Neural cell (in vitro differentiated cells): ENCODE measurements around the gene ROR1. TPM values are rescaled to one million over a fixed set of nuclear protein-coding genes. Genes with fewer than 3 reads are reported as not detected.
A peak's percentile ranks its signal among the peaks of the same experiment; 100 is the strongest.
"Not testable (repeated sequence)": the region's sequence is repeated elsewhere in the genome, so short reads cannot be mapped to it uniquely, and the experiment has no call there.

Source experiments
- H2AFZ ChIP-seq: fragments of 200-600, 300-800 bp; sonication (generic), shearing (Covaris generic); 2 replicates; pipeline ENCODE4 v1.6.0; 2014; ENCODE audit warnings: low read depth, mild to moderate bottlenecking, antibody characterized with exemption, low read length, moderate library complexity
- H3F3A ChIP-seq: fragments of 200-600 bp; shearing (Covaris generic); 2 replicates; pipeline ENCODE4 v1.6.1; 2016; ENCODE audit warnings: mild to moderate bottlenecking, moderate library complexity, mixed read lengths, antibody characterized with exemption, low read length; ENCODE audit not compliant: insufficient read depth, poor library complexity, severe bottlenecking
- H3K27ac ChIP-seq: fragments of 200-600, 300-800 bp; sonication (generic), shearing (Covaris generic); 2 replicates; pipeline ENCODE4 v1.5.1; 2014; ENCODE audit warnings: mild to moderate bottlenecking, low read length, moderate library complexity
- H3K27me3 ChIP-seq: fragments of 300-800, 200-600 bp; sonication (generic), shearing (Covaris generic); 2 replicates; pipeline ENCODE4 v1.6.0; 2014; ENCODE audit warnings: mild to moderate bottlenecking, low read depth, low read length, moderate library complexity; ENCODE audit not compliant: insufficient read depth
- H3K36me3 ChIP-seq: fragments of 300-800, 200-600 bp; sonication (generic), shearing (Covaris generic); 2 replicates; pipeline ENCODE4 v1.5.1; 2014; ENCODE audit warnings: mild to moderate bottlenecking, antibody characterized with exemption, low read length, moderate library complexity; ENCODE audit not compliant: insufficient read depth
- H3K4me2 ChIP-seq: fragments of 300-800, 200-600 bp; sonication (generic), shearing (Covaris generic); 2 replicates; pipeline ENCODE4 v1.6.0; 2014; ENCODE audit warnings: mild to moderate bottlenecking, low read length
- H3K4me3 ChIP-seq: fragments of 300-800, 200-600 bp; sonication (generic), shearing (Covaris generic); 2 replicates; pipeline ENCODE4 v1.5.1; 2014; ENCODE audit warnings: mild to moderate bottlenecking, low read length, moderate library complexity
- H3K79me2 ChIP-seq: fragments of 200-600 bp; shearing (Covaris generic); replicated peaks from 2 replicates; pipeline ENCODE4 v1.6.0; 2014; ENCODE audit warnings: mild to moderate bottlenecking, low read length, moderate library complexity; ENCODE audit not compliant: insufficient read depth
- H3K9ac ChIP-seq: fragments of 300-800, 200-600 bp; sonication (generic), shearing (Covaris generic); 2 replicates; pipeline ENCODE4 v1.6.1; 2016; ENCODE audit warnings: mild to moderate bottlenecking, low read length, mixed read lengths
- H3K9me2 ChIP-seq: fragments of 200-600 bp; shearing (Covaris generic); 2 replicates; pipeline ENCODE4 v1.6.1; 2016; ENCODE audit warnings: mild to moderate bottlenecking, low read length, mixed read lengths; ENCODE audit not compliant: insufficient read depth
- H3K9me3 ChIP-seq: fragments of 200-600, 300-800 bp; sonication (generic), shearing (Covaris generic); 2 replicates; pipeline ENCODE4 v1.6.1; 2016; ENCODE audit warnings: mild to moderate bottlenecking, mixed run types, low read length, moderate library complexity, mixed read lengths
- H4K20me1 ChIP-seq: fragments of 200-600 bp; shearing (Covaris generic); 2 replicates; pipeline ENCODE4 v1.6.1; 2016; ENCODE audit warnings: mild to moderate bottlenecking, mixed run types; ENCODE audit not compliant: insufficient read depth
- CTCF ChIP-seq: fragments of 450-650 bp; IDR thresholded peaks from 2 replicates; pipeline ENCODE4 v1.5.1; 2014; ENCODE audit warnings: antibody characterized with exemption, mild to moderate bottlenecking, moderate library complexity; ENCODE audit not compliant: poor library complexity, severe bottlenecking
- EP300 ChIP-seq: fragments of 450-650 bp; conservative IDR thresholded peaks from 2 replicates; pipeline ENCODE4 v1.6.1; 2014; ENCODE audit warnings: antibody characterized with exemption, mild to moderate bottlenecking, moderate library complexity; ENCODE audit not compliant: poor library complexity, severe bottlenecking
- EZH2 ChIP-seq: fragments of 200-600, 300-800 bp; shearing (Covaris generic), sonication (generic); IDR thresholded peaks from 2 replicates; pipeline ENCODE4 v1.6.1; 2014; ENCODE audit warnings: antibody characterized with exemption, low read length, borderline replicate concordance, mild to moderate bottlenecking; ENCODE audit not compliant: insufficient read depth, poor library complexity, severe bottlenecking
- MXI1 ChIP-seq: fragments of 450-650 bp; conservative IDR thresholded peaks from 2 replicates; pipeline ENCODE4 v1.6.1; 2014; ENCODE audit warnings: antibody characterized with exemption, mild to moderate bottlenecking; ENCODE audit not compliant: poor library complexity, severe bottlenecking
- POLR2AphosphoS5 ChIP-seq: IDR thresholded peaks from 2 replicates; pipeline ENCODE4 v1.6.1; 2012
- RAD21 ChIP-seq: fragments of 450-650 bp; conservative IDR thresholded peaks from 2 replicates; pipeline ENCODE4 v1.6.1; 2014; ENCODE audit warnings: antibody characterized with exemption, mild to moderate bottlenecking, moderate library complexity
- SMC3 ChIP-seq: fragments of 450-650 bp; conservative IDR thresholded peaks from 2 replicates; pipeline ENCODE4 v1.6.1; 2014; ENCODE audit warnings: antibody characterized with exemption, mild to moderate bottlenecking, moderate library complexity; ENCODE audit not compliant: poor library complexity
- TAF1 ChIP-seq: IDR thresholded peaks from 2 replicates; pipeline ENCODE4 v1.6.1; 2012; ENCODE audit warnings: low read depth
- polyA plus RNA-seq: library from polyadenylated mRNA; depleted of rRNA; stranded (reverse); fragments of >200 nt; gene quantifications from 2 replicates; pipeline ENCODE4 v1.2.3, GENCODE V29; 2014

The ROR1 gene
- polyA plus RNA-seq, 1 donor from 2014 or later, result 0.27 TPM

DNA sequence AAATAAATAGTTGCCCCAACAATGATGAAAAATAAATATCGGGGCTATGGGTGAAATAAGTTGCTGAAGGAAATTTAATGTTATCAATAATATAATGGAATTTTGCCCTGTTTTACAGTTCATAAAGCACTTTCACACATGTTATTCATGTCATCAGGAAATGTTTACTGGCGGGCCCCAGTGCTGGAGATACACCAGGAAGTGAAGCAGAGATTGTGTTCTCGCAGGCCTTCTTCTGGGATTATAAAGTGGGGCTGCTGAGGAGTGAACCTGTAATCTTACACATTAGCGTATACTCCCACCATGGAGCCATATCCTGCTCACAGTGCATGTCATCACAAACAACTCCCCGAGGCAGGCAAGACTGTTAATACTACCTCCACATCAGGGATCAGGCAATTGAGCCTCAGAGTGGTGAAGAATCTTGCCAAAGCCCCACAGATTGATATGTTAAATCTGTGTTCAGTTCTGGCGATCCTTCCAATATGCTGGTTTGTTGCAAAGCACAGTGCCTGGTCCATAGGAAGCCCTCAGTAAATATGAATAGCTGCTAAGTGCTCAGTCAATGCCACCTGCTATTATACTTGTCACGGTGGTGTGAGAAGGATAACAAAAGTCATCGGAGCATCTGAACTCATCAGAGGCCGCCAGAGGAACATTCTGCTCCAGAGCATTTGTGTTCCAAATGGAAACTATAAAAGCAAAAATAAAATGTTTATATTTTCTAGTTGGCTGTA is 325.2 kb downstream of the ROR1 start:
- Histone ChIP-seq H3K27me3 (no peaks in the 10 kb centered on the region), H2AFZ (no peak overlapping the region), H3K27ac (peak overlapping the region; percentile 50), H3K9me3 (no peaks in the 10 kb centered on the region), H3F3A (no peaks in the 10 kb centered on the region), H4K20me1 (no peaks in the 10 kb centered on the region), H3K9me2 (no peaks in the 10 kb centered on the region), H3K9ac (no peak overlapping the region), H3K4me2 (peak overlapping the region; percentile 22), H3K36me3 (no peaks in the 10 kb centered on the region), H3K79me2 (no peaks in the 10 kb centered on the region), H3K4me3 (no peak overlapping the region)
- no peak for TF ChIP-seq EZH2
- no peak for TF ChIP-seq SMC3
- TF ChIP-seq CTCF, result no peak
- peak; percentile 68 for TF ChIP-seq POLR2AphosphoS5
- no peak for TF ChIP-seq RAD21
- no peak for TF ChIP-seq EP300
- no peak for TF ChIP-seq TAF1

GRCh38 chr1:64100791-64101190 is 327.0 kb downstream of the ROR1 start:
- Histone ChIP-seq H3K4me3 (no peak overlapping the region), H3K9ac (no peak overlapping the region), H3K36me3 (no peaks in the 10 kb centered on the region), H3K27ac (no peak overlapping the region), H3K9me2 (no peaks in the 10 kb centered on the region), H3K79me2 (no peaks in the 10 kb centered on the region), H3K4me2 (no peak overlapping the region), H3K9me3 (no peaks in the 10 kb centered on the region), H2AFZ (no peak overlapping the region), H3K27me3 (no peaks in the 10 kb centered on the region), H3F3A (no peaks in the 10 kb centered on the region), H4K20me1 (no peaks in the 10 kb centered on the region)
- TF ChIP-seq SMC3 (no peak), EZH2 (no peak), POLR2AphosphoS5 (no peak), MXI1 (no peak)

DNA sequence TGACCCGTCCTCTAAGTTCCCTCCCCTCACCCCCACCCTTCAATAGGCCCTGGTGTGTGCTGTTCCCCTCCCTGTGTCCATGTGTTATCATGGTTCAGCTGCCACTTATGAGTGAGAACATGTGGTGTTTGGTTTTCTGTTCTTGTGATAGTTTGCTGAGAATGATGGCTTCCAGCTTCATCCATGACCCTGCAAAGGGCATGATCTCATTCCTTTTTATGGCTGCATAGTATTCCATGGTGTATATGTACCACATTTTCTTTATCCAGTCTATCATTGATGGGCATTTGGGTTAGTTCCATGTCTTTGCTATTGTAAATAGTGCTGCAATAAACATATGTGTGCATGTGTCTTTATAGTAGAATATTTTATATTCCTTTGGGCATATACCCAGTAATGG is 330.8 kb downstream of the ROR1 start:
- H3F3A ChIP-seq, H3K4me2 ChIP-seq, H3K36me3 ChIP-seq, H2AFZ ChIP-seq, H3K27me3 ChIP-seq, H3K9ac ChIP-seq, H3K4me3 ChIP-seq, H3K9me2 ChIP-seq, H3K27ac ChIP-seq, H4K20me1 ChIP-seq, H3K79me2 ChIP-seq, H3K9me3 ChIP-seq: not testable (repeated sequence)
